ENCODE data around the gene KCNH8. TPM values are rescaled to one million over a fixed set of nuclear protein-coding genes. Genes with fewer than 3 reads are reported as not detected.

Gene KCNH8
- total RNA-seq, 4 donors from 2014 or later, result 0.29 to 1.0 (median 0.42) TPM

DNA sequence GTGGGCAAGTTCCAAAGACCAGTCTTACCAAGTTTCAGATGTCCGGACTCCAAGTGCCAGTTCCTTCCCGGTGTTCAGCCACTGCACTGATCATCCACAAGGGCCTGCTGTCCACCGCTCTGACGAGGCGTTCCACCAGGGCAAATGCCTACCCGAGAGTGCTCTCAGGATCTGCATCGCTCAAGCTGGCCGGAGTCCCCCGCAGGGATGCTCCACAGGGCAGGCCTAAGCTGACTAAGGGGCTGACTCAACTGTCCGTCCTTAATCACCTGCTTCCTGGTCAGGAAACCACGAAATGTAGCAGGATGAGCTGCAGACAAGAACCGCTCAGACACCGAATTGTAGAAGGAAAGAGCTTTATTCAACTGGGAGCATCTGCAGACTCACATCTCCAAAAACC, 341.6 kb downstream of the KCNH8 start:
- H3K4me1 ChIP-seq, result peaks cover 3 to 8% of the 10 kb centered on the region in 2 donors
- intact Hi-C loops (cut with DNase I), result no loop called here

DNA sequence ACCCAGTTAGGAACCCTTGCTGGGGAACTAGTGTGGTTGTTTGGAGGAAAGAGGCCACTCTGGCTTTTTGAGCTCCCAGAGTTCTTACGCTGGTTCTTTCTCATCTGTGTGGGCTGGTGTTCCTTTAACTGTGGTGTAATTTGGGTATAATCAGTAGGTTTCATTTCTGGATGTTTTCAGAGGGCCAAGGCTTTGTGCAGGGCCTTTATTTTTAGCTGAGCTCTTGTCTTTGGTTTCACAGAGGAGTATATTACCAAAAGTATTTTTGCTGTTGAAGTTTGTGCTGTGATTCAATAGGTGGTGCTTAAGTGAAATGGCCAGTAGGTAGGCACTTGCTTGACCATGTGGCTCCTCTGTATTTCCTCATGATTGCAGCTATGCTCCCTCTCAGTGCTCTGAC, 357.9 kb downstream of the KCNH8 start:
- TF ChIP-seq POLR2A (IDR thresholded peaks at IDR 0.05), result no peak
- TF ChIP-seq, protein P1, sequence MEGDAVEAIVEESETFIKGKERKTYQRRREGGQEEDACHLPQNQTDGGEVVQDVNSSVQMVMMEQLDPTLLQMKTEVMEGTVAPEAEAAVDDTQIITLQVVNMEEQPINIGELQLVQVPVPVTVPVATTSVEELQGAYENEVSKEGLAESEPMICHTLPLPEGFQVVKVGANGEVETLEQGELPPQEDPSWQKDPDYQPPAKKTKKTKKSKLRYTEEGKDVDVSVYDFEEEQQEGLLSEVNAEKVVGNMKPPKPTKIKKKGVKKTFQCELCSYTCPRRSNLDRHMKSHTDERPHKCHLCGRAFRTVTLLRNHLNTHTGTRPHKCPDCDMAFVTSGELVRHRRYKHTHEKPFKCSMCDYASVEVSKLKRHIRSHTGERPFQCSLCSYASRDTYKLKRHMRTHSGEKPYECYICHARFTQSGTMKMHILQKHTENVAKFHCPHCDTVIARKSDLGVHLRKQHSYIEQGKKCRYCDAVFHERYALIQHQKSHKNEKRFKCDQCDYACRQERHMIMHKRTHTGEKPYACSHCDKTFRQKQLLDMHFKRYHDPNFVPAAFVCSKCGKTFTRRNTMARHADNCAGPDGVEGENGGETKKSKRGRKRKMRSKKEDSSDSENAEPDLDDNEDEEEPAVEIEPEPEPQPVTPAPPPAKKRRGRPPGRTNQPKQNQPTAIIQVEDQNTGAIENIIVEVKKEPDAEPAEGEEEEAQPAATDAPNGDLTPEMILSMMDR (IDR thresholded peaks at IDR 0.05), result no peak
- no peaks in the 10 kb centered on the region for H3K9me3 ChIP-seq

More for the DNA sequence above, 341.6 kb downstream of the KCNH8 start:
- no peaks in the 10 kb centered on the region for H3K9me3 ChIP-seq
- no peaks in the 10 kb centered on the region for H3K27me3 ChIP-seq
- 94 to 96% methylated on average over 12 to 13 of the region's 13 CpGs for WGBS, 2 donors
- H3K4me3 ChIP-seq (replicated peaks in 1 of 3), result no peak overlapping the region
- H3K36me3 ChIP-seq, result no peaks in the 10 kb centered on the region
- no peak overlapping the region for H3K27ac ChIP-seq
- no peak for DNase-seq
- TF ChIP-seq POLR2A (IDR thresholded peaks at IDR 0.05), result no peak
- TF ChIP-seq, protein P1 (IDR thresholded peaks at IDR 0.05), result no peak

DNA sequence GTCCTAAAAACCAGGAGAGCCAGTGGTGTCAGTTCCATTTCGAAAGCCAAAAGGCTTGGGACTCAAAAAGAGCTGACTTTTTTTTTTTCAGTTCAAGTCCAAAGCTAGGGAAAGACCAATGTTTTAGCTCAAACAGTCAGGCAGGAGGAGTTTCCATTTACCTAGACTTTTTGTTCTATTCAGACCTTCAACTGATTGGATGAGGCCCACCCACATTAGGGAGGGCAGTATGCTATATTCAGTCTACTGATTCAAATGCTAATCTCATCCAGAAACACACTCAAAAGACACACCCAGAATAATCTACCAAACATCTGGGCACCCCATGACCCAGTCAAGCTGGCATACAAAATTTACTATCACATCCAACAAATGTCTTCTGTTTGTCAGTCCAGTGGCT, 374.0 kb downstream of the KCNH8 start:
- Histone ChIP-seq H3K9me3 (no peaks in the 10 kb centered on the region), H3K36me3 (no peaks in the 10 kb centered on the region), H3K4me1 (no peaks in the 10 kb centered on the region), H3K27me3 (no peaks in the 10 kb centered on the region), H3K4me3 (replicated peaks in 1 of 3) (no peak overlapping the region), H3K27ac (no peak overlapping the region)
- 91 to 95% methylated on average over 1 of the region's 1 CpG for WGBS, 2 donors
- DNase-seq, result no peak
- intact Hi-C loops (cut with DNase I), result no loop called here
- TF ChIP-seq, protein P1 (IDR thresholded peaks at IDR 0.05), result no peak
- no peak for TF ChIP-seq POLR2A (IDR thresholded peaks at IDR 0.05)

More for the DNA sequence above, 357.9 kb downstream of the KCNH8 start:
- 91 to 94% methylated on average over 1 of the region's 1 CpG for WGBS, 2 donors
- Histone ChIP-seq H3K4me3 (replicated peaks in 1 of 3) (no peak overlapping the region), H3K36me3 (no peaks in the 10 kb centered on the region), H3K4me1 (no peaks in the 10 kb centered on the region), H3K27me3 (no peaks in the 10 kb centered on the region), H3K27ac (no peak overlapping the region)
- no peak for DNase-seq
- intact Hi-C loops (cut with DNase I), result no loop called here

DNA sequence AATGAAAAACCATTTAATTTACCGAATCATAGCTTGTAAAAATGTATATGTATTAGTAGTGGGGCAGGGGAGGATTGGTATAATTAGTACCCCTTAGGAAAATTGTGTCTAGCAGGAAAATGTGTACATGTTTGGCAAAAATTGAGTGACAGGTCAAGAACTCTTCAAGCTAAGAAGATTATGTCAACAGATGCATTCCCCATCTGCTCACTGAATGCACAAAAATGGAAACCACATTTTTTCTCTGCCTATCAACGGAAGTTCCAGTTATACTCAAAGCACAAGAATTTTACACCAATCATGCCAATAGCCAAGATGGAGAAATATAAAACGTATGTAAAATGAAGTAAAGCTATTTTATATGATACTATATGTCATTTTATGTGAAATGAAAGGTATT, 377.8 kb downstream of the KCNH8 start:
- Histone ChIP-seq H3K27ac (no peak overlapping the region), H3K27me3 (no peaks in the 10 kb centered on the region), H3K4me1 (no peaks in the 10 kb centered on the region), H3K4me3 (replicated peaks in 1 of 3) (no peak overlapping the region), H3K36me3 (no peaks in the 10 kb centered on the region), H3K9me3 (no peaks in the 10 kb centered on the region)
- intact Hi-C loops (cut with DNase I), result no loop called here
- 78 to 79% methylated on average over 3 of the region's 3 CpGs for WGBS, 2 donors
- DNase-seq, result no peak
- TF ChIP-seq, protein P1 (IDR thresholded peaks at IDR 0.05), result no peak
- TF ChIP-seq POLR2A (IDR thresholded peaks at IDR 0.05), result no peak

DNA sequence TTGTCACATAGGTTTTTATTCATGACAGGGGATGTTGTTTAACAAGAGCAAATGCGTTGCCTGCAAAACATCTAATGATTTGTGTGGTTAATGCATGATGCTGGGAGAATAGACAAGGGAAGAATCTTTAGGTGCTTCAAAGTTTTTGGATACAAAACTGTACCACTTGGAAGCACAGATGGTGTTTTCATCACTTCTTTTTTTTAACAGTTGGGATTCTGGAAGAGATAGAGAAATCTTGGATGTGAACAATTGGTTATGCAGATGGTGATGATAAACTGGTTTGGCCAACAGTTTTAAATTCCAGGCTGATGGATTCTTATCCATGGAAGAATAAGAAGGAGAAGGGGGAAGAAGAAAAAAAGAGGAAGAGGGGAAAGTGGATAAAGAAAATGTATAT, 379.4 kb downstream of the KCNH8 start:
- no peaks in the 10 kb centered on the region for H3K27me3 ChIP-seq
- no peak overlapping the region for H3K4me3 ChIP-seq (replicated peaks in 1 of 3)
- WGBS, 2 donors, result 91 to 96% methylated on average over 1 of the region's 1 CpG
- H3K4me1 ChIP-seq, result no peaks in the 10 kb centered on the region
- no peak for TF ChIP-seq POLR2A (IDR thresholded peaks at IDR 0.05)
- TF ChIP-seq, protein P1 (IDR thresholded peaks at IDR 0.05), result no peak
- no peaks in the 10 kb centered on the region for H3K9me3 ChIP-seq
- no peak overlapping the region for H3K27ac ChIP-seq
- no peak for DNase-seq
- intact Hi-C loops (cut with DNase I), result no loop called here
- no peaks in the 10 kb centered on the region for H3K36me3 ChIP-seq
